CD14-positive monocyte (primary cell): Measurements from ENCODE around the gene CD81. TPM values are rescaled to one million over a fixed set of nuclear protein-coding genes. Genes with fewer than 3 reads are reported as not detected.

Experiments
- DNase-seq, 3 donors: peaks; one replicate each; pipeline ENCODE4 v3.0.0-alpha.2; 2011 to 2022
- H2AFZ ChIP-seq: 2 replicates; pipeline ENCODE4 v1.6.0; 2012; ENCODE audit warnings: mild to moderate bottlenecking, low read depth, low read length, inconsistent platforms; ENCODE audit not compliant: insufficient read depth, poor library complexity, severe bottlenecking
- H3K27ac ChIP-seq, 2 donors: 1 replicate in 1 of 2; 2 replicates in 1 of 2; pipeline ENCODE4 v1.5.1; 2012 to 2013; ENCODE audit warnings: low read length in 2 of 2, control low read depth in 1 of 2, inconsistent platforms in 1 of 2, low read depth in 1 of 2, mild to moderate bottlenecking in 1 of 2
- H3K27me3 ChIP-seq, 2 donors: one replicate each; pipeline versions ENCODE4 v1.6.0 to v1.6.1; 2011 to 2013; ENCODE audit warnings: low read length in 2 of 2; ENCODE audit not compliant: control insufficient read depth in 2 of 2, insufficient read depth in 2 of 2
- H3K36me3 ChIP-seq, 2 donors: replicated peaks in 1 of 2; 1 replicate in 1 of 2; 2 replicates in 1 of 2; pipeline versions ENCODE4 v1.5.1 to v1.6.1; 2012 to 2013; ENCODE audit warnings: low read length in 2 of 2, control low read depth in 1 of 2, inconsistent platforms in 1 of 2, mild to moderate bottlenecking in 1 of 2; ENCODE audit not compliant: insufficient read depth in 2 of 2, control insufficient read depth in 1 of 2
- H3K4me1 ChIP-seq, 2 donors: 1 replicate in 1 of 2; 2 replicates in 1 of 2; pipeline versions ENCODE4 v1.5.1 to v1.6.1; 2012 to 2013; ENCODE audit warnings: low read length in 2 of 2, control low read depth in 1 of 2, inconsistent platforms in 1 of 2, mild to moderate bottlenecking in 1 of 2, moderate library complexity in 1 of 2; ENCODE audit not compliant: insufficient read depth in 2 of 2, control insufficient read depth in 1 of 2
- H3K4me2 ChIP-seq: replicated peaks from 2 replicates; pipeline ENCODE3; 2012; ENCODE audit warnings: low read length, moderate library complexity, mild to moderate bottlenecking; ENCODE audit not compliant: poor library complexity, severe bottlenecking; ENCODE audit errors: extremely low read depth
- H3K4me3 ChIP-seq, 3 experiments: fragments of 200-600 bp in 1 of 3; sonication (generic) in 1 of 3; replicated peaks in 1 of 3; 1 replicate in 2 of 3; 2 replicates in 1 of 3; pipeline ENCODE4 v1.5.1; 2011 to 2013; ENCODE audit warnings: low read length in 3 of 3, mild to moderate bottlenecking in 3 of 3, control low read depth in 2 of 3, low read depth in 2 of 3, inconsistent platforms in 1 of 3, moderate library complexity in 1 of 3
- H3K79me2 ChIP-seq: 2 replicates; pipeline ENCODE4 v1.6.0; 2012; ENCODE audit warnings: mild to moderate bottlenecking, control low read depth, inconsistent platforms, low read length, moderate library complexity; ENCODE audit not compliant: insufficient read depth
- H3K9ac ChIP-seq: 2 replicates; pipeline ENCODE4 v1.6.0; 2017; ENCODE audit warnings: low read length, mild to moderate bottlenecking; ENCODE audit not compliant: insufficient read depth, poor library complexity, severe bottlenecking
- H3K9me3 ChIP-seq, 2 donors: replicated peaks in 1 of 2; 1 replicate in 1 of 2; 2 replicates in 1 of 2; pipeline versions ENCODE4 v1.5.1 to v1.6.1; 2012 to 2013; ENCODE audit warnings: low read length in 2 of 2, control low read depth in 1 of 2; ENCODE audit not compliant: control insufficient read depth in 1 of 2, insufficient read depth in 1 of 2
- H4K20me1 ChIP-seq: 2 replicates; pipeline ENCODE4 v1.6.0; 2012; ENCODE audit warnings: mild to moderate bottlenecking, low read length, control low read depth, moderate library complexity; ENCODE audit not compliant: insufficient read depth
- H3K27ac Mint-ChIP-seq, 7 donors: one replicate each; pipeline ENCODE4 v1.8.0; 2020; ENCODE audit warnings: mild to moderate bottlenecking in 7 of 7, mixed read lengths in 7 of 7, moderate library complexity in 6 of 7, inconsistent platforms in 2 of 7
- H3K27me3 Mint-ChIP-seq, 3 donors: one replicate each; pipeline ENCODE4 v1.8.0; 2021 to 2022; ENCODE audit warnings: low read depth in 3 of 3, mild to moderate bottlenecking in 3 of 3, mixed read lengths in 3 of 3, moderate library complexity in 3 of 3, inconsistent platforms in 1 of 3
- H3K36me3 Mint-ChIP-seq, 2 donors: one replicate each; pipeline ENCODE4 v1.8.0; 2020; ENCODE audit warnings: mixed read lengths in 2 of 2, inconsistent platforms in 1 of 2, mild to moderate bottlenecking in 1 of 2
- H3K4me1 Mint-ChIP-seq: one replicate; pipeline ENCODE4 v1.8.0; 2020; ENCODE audit warnings: mild to moderate bottlenecking, mixed read lengths
- H3K4me3 Mint-ChIP-seq, 2 donors: one replicate each; pipeline ENCODE4 v1.8.0; 2020; ENCODE audit warnings: mild to moderate bottlenecking in 2 of 2, mixed read lengths in 2 of 2, moderate library complexity in 1 of 2
- H3K9me3 Mint-ChIP-seq, 7 donors: one replicate each; pipeline ENCODE4 v1.8.0; 2020 to 2022; ENCODE audit warnings: mixed read lengths in 7 of 7, mild to moderate bottlenecking in 6 of 7, moderate library complexity in 6 of 7, inconsistent platforms in 2 of 7
- WGBS: methylation state at CpG from one replicate; pipeline ENCODE4 v1.1.5; 2013; ENCODE audit warnings: missing lambda C conversion rate; ENCODE audit not compliant: insufficient coverage; 5-methylcytosine and 5-hydroxymethylcytosine counted together
- intact Hi-C, 2 donors: fragments of 100-400 bp; cut with micrococcal nuclease; formaldehyde crosslinking; loops; one replicate each; pipeline versions ENCODE4 v1.15.0 to v1.15.1; 2023
- polyA plus RNA-seq, 3 donors: library from polyadenylated mRNA; depleted of rRNA in 1 of 3; unstranded in 2 of 3; stranded (reverse) in 1 of 3; fragments of 300-500 nt in 2 of 3; fragments of >200 nt in 1 of 3; fragmentation: Illumina TruSeq in 2 of 3; gene quantifications; 1 replicate in 2 of 3; 2 replicates in 1 of 3; pipeline ENCODE4 v1.2.3, GENCODE V29; 2012 to 2021
- TF ChIP-seq, protein P1 (sequence below): fragments of 200-600 bp; IDR thresholded peaks from one replicate; pipeline ENCODE4 v1.8.0; 2022; ENCODE audit warnings: antibody characterized with exemption, mild to moderate bottlenecking

Gene CD81
- polyA plus RNA-seq, 3 donors: 3.2 to 74.9 (median 12.3) TPM

DNA sequence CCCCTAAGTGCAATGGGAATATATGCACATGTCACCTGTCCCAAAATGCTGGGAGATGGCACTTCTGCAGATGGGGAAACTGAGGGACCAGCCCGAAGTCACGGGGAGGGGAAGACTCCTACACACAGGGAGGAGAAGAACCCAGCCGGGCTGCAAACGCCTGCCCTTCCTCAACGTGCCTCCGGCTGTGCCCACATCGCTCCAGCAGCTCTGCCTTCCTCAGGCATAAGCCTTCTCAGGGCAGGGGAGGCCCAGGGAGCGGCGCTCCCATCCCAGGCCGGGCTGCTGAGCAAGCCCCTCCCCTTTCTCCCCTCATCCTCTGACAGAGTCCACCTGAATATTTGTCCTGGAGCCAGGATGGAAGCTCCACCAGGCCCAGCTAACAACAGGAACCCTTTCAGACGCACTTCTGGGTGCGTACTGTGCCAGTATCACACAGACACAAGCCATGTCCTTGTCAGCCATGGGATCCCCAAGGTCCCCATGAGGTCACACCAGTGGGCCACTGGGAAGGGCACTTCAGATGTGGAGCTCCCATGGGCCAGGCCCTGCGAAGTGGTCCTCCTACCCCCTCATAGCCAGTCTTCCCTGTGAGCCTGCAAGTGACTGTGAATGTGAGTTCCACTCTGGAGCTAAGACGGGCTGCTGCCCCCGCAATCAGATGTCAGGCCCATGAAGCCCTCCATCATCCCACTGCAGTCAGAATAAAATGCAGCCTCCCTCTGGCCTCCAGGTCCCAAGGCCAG is 2.5 kb upstream of the CD81 start:
- no peak overlapping the region for H2AFZ ChIP-seq
- no peak overlapping the region for H3K4me3 Mint-ChIP-seq
- peaks cover 16% of the 10 kb centered on the region for H4K20me1 ChIP-seq
- intact Hi-C loops: no loop called here
- 100% methylated on average over 7 of the region's 15 CpGs for WGBS
- peaks cover 20 to 38% (median 21%) of the 10 kb centered on the region in 3 donors for H3K27me3 Mint-ChIP-seq
- peaks cover 0 to 6% (median 0%) of the 10 kb centered on the region in 7 donors for H3K9me3 Mint-ChIP-seq
- no peak for DNase-seq
- H3K4me1 Mint-ChIP-seq: peaks cover 10% of the 10 kb centered on the region
- no peak overlapping the region for H3K9ac ChIP-seq
- no peak overlapping the region for H3K27ac ChIP-seq
- H3K27me3 ChIP-seq: peaks cover 0 to 12% of the 10 kb centered on the region in 2 donors
- H3K36me3 ChIP-seq: no peaks in the 10 kb centered on the region
- no peak overlapping the region for H3K4me3 ChIP-seq
- no peak overlapping the region for H3K27ac Mint-ChIP-seq
- no peak overlapping the region for H3K4me2 ChIP-seq
- TF ChIP-seq, protein P1, sequence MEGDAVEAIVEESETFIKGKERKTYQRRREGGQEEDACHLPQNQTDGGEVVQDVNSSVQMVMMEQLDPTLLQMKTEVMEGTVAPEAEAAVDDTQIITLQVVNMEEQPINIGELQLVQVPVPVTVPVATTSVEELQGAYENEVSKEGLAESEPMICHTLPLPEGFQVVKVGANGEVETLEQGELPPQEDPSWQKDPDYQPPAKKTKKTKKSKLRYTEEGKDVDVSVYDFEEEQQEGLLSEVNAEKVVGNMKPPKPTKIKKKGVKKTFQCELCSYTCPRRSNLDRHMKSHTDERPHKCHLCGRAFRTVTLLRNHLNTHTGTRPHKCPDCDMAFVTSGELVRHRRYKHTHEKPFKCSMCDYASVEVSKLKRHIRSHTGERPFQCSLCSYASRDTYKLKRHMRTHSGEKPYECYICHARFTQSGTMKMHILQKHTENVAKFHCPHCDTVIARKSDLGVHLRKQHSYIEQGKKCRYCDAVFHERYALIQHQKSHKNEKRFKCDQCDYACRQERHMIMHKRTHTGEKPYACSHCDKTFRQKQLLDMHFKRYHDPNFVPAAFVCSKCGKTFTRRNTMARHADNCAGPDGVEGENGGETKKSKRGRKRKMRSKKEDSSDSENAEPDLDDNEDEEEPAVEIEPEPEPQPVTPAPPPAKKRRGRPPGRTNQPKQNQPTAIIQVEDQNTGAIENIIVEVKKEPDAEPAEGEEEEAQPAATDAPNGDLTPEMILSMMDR: no peak
- peaks cover 18% of the 10 kb centered on the region for H3K79me2 ChIP-seq
- H3K4me1 ChIP-seq: peaks cover 17 to 25% of the 10 kb centered on the region in 2 donors
- H3K36me3 Mint-ChIP-seq: peaks cover 0 to 5% of the 10 kb centered on the region in 2 donors
- no peaks in the 10 kb centered on the region for H3K9me3 ChIP-seq

- no peak overlapping the region for H3K4me2 ChIP-seq
- H3K27ac ChIP-seq: no peak overlapping the region
- Mint-ChIP-seq H3K4me3 (no peak overlapping the region), H3K36me3 (peaks cover 0 to 5% of the 10 kb centered on the region in 2 donors), H3K4me1 (peaks cover 18% of the 10 kb centered on the region), H3K9me3 (peaks cover 0 to 6% (median 0%) of the 10 kb centered on the region in 7 donors), H3K27ac (no peak overlapping the region), H3K27me3 (peaks cover 19 to 38% (median 22%) of the 10 kb centered on the region in 3 donors)
- peaks cover 25 to 33% of the 10 kb centered on the region in 2 donors for H3K4me1 ChIP-seq
- peaks cover 23% of the 10 kb centered on the region for H4K20me1 ChIP-seq
- 94% methylated on average over 5 of the region's 6 CpGs for WGBS
- no peaks in the 10 kb centered on the region for H3K36me3 ChIP-seq
- no peaks in the 10 kb centered on the region for H3K9me3 ChIP-seq
- no peak overlapping the region for H2AFZ ChIP-seq
- H3K27me3 ChIP-seq: peaks cover 0 to 12% of the 10 kb centered on the region in 2 donors
- TF ChIP-seq, protein P1: no peak
- no peak for DNase-seq
- no peak overlapping the region for H3K4me3 ChIP-seq
- H3K9ac ChIP-seq: no peak overlapping the region
- intact Hi-C loops: no loop called here
- H3K79me2 ChIP-seq: peaks cover 24% of the 10 kb centered on the region
Measured at GRCh38 chr11:2375341-2375853, 1.7 kb upstream of the CD81 start.
